ENCODE measurements around the gene ZSWIM4. TPM values are rescaled to one million over a fixed set of nuclear protein-coding genes. Genes with fewer than 3 reads are reported as not detected.

The ZSWIM4 gene
- total RNA-seq, 2 donors from 2014 or later, result 9.7 to 14.2 TPM

DNA sequence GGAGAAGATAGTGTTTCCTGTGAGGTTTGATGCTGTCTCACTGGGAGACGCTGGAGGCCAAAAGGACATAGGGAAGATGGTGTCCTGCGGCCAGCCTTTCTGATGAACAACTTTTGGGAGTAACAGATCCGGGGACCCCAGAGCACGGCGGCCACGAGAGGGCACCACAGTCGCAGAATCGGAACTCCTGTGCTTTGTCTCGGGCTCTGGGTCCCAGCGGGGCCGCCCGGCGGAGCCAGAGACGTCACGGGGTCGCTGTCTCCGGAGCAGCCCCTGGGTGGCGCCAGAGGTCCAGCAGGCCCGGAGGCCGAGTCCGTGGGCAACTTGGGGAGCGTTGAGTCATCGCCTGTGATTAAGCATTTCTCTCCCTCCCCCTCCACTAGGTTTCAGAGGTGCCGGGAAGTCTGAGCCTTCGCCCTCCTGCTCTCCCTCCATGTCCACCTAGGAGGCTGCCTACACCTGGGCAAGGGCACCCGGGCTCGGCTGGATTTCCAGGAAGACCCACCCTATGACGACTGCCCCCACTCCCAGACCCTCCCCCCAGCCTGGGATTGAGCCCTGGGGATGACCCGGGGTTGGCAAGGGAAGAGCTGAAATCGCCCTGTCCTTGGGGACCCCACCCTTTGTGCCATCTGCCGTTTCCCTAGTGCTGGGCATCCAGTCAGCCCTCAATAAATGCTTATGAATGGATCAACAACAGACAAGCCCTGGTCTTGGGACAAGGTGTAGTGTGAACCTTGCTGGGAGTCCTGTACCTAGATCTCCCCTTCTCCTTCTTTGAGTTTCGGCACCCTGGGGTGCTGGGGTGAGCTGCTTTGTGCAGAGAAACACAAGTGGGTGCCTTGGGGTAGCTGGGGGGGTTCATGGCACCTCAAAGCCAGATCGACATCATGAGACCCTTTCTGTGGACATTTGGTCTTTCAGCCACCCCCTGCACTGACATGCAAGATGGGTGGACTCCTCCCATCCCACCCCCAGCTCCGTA is 85.1 kb downstream of the ZSWIM4 start:
- peak overlapping the region; percentile 31 to 75 for H3K27ac ChIP-seq
- DNase-seq (ENCODE audit: low spot score), result peak; percentile 96
- peak; percentile 93 for TF ChIP-seq POLR2AphosphoS5 (IDR thresholded peaks at IDR 0.05)
- peak; percentile 67 for TF ChIP-seq POLR2A (IDR thresholded peaks at IDR 0.05)
- TF ChIP-seq, protein P1, sequence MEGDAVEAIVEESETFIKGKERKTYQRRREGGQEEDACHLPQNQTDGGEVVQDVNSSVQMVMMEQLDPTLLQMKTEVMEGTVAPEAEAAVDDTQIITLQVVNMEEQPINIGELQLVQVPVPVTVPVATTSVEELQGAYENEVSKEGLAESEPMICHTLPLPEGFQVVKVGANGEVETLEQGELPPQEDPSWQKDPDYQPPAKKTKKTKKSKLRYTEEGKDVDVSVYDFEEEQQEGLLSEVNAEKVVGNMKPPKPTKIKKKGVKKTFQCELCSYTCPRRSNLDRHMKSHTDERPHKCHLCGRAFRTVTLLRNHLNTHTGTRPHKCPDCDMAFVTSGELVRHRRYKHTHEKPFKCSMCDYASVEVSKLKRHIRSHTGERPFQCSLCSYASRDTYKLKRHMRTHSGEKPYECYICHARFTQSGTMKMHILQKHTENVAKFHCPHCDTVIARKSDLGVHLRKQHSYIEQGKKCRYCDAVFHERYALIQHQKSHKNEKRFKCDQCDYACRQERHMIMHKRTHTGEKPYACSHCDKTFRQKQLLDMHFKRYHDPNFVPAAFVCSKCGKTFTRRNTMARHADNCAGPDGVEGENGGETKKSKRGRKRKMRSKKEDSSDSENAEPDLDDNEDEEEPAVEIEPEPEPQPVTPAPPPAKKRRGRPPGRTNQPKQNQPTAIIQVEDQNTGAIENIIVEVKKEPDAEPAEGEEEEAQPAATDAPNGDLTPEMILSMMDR (IDR thresholded peaks at IDR 0.05), result peak; percentile 98 to 100 (median 100)
- peaks cover 2% of the 10 kb centered on the region for H3K4me1 ChIP-seq (replicated peaks)
- no peaks in the 10 kb centered on the region for H3K36me3 ChIP-seq
- no peaks in the 10 kb centered on the region for H3K9me3 ChIP-seq
- H3K4me3 ChIP-seq, result peak overlapping the region in 1 of 2 donors; percentile 15
- whole genome bisulfite sequencing, result 10% methylated on average over 21 of the region's 34 CpGs
- intact Hi-C loops (cut with DNase I), result loop anchor here (2.0 kb wide), 1 partner anchor 192 kb away; the partner anchor contains the start of gene MISP3
- no peaks in the 10 kb centered on the region for H3K27me3 ChIP-seq (replicated peaks; ENCODE audit: insufficient read depth)

DNA sequence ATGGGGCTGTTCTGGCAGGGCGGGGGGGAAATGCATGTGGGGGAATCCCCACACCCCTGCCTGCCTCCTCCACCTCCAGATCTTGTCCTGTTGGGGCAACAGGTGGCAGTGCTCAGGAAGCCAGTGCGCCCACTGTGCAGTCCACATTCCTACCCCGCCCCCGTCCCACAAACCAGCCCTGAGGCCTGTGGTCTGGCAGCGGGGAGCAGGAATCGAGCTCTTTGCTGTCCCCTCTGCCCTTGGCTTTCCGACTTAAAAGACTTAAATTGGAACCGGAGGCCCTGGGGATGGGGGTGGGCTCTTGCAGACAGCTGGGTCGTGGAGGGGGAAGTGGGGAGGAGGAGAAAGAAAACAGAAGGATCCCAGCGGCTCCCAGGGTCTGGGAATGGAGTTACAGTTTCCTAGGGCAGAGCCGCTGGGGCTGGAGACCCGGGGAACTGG is 86.0 kb downstream of the ZSWIM4 start:
- Histone ChIP-seq H3K27me3 (replicated peaks; ENCODE audit: insufficient read depth) (no peaks in the 10 kb centered on the region), H3K36me3 (no peaks in the 10 kb centered on the region), H3K4me3 (no peak overlapping the region), H3K9me3 (no peaks in the 10 kb centered on the region), H3K4me1 (replicated peaks) (peaks cover 2% of the 10 kb centered on the region), H3K27ac (peak overlapping the region in 1 of 2 donors; percentile 75)
- DNase-seq (ENCODE audit: low spot score), result no peak
- 41% methylated on average over 12 of the region's 12 CpGs for WGBS
- no peak for TF ChIP-seq POLR2AphosphoS5 (IDR thresholded peaks at IDR 0.05)
- intact Hi-C loops (cut with DNase I), result loop anchor here (2.0 kb wide), 1 partner anchor 192 kb away; the partner anchor contains the start of gene MISP3

MicroRNAs encoded within 50 kb of the gene (microRNA counts, 767-probe panel; counts per million panel counts)
- 1,784 to 1,933 counts per million in 2 donors for microRNA hsa-miR-181c-5p
- microRNA hsa-miR-23a-3p, result 5,832 to 6,225 counts per million in 2 donors
- microRNA hsa-miR-24-3p, result 2,763 to 3,832 counts per million in 2 donors
- microRNA hsa-miR-27a-3p, result 1,352 to 1,866 counts per million in 2 donors

Small RNA genes lying within 50 kb of the gene (microRNA-seq; reads per million reads assigned to microRNA genes)
- gene MIR181C (288 reads per million, percentile 80 among the genes with 10 or more reads in this experiment), gene MIR181D (393 reads per million, percentile 83 among the genes with 10 or more reads in this experiment)

Small RNA genes lying within 50 kb of the gene (small RNA-seq; reads per million reads assigned to genes)
- gene MIR181C (219 to 276 reads per million in 2 donors), gene MIR181D (165 to 193 reads per million in 2 donors), gene RN7SL619P (0 reads per million in 2 donors)

Other genes with a start within 250 kb of the ZSWIM4 start
- gene MRI1, start 30.9 kb upstream of the ZSWIM4 start, total RNA-seq, result 10 to 100 TPM; 62.7 to 64.5 TPM
- gene C19orf53, start 21.0 kb upstream of the ZSWIM4 start, total RNA-seq, result 100 to 1,000 TPM; 151 to 193 TPM
- 1 to 10 TPM in 1 of 2 donors, not detected in 1; 1.5 TPM for gene NANOS3, start 81.7 kb downstream of the ZSWIM4 start, total RNA-seq
- gene BRME1, start 110.7 kb downstream of the ZSWIM4 start, total RNA-seq, result 10 to 100 TPM in 1 of 2 donors, 1 to 10 TPM in 1; 2.0 to 12.6 TPM
- 10 to 100 TPM; 40.9 to 64.8 TPM for gene CC2D1A, start 110.8 kb downstream of the ZSWIM4 start, total RNA-seq
- 1 to 10 TPM in 1 of 2 donors, under 1 TPM in 1; 0.50 to 9.1 TPM for gene PODNL1, start 143.0 kb downstream of the ZSWIM4 start, total RNA-seq
- 10 to 100 TPM; 18.6 to 47.4 TPM for gene DCAF15, start 157.1 kb downstream of the ZSWIM4 start, total RNA-seq
- gene RFX1, start 210.9 kb downstream of the ZSWIM4 start, total RNA-seq, result 10 to 100 TPM in 1 of 2 donors, 1 to 10 TPM in 1; 9.2 to 12.7 TPM
- not detected for gene RLN3, start 232.7 kb downstream of the ZSWIM4 start, total RNA-seq
- 1 to 10 TPM; 4.7 to 8.3 TPM for gene IL27RA, start 236.3 kb downstream of the ZSWIM4 start, total RNA-seq

Data from prostate gland (tissue), 2 donors.